Activated CD4-positive, alpha-beta T cell treated with anti-CD3 and anti-CD28 coated beads for 36 hours (primary cell): ENCODE measurements around the gene GAL3ST1. TPM values are rescaled to one million over a fixed set of nuclear protein-coding genes. Genes with fewer than 3 reads are reported as not detected.

ENCODE experiments used
- ATAC-seq: fragments of 200-7000 bp; cut with Tn5 transposase; one replicate; pipeline ENCODE4 v1.10.0; 2021; ENCODE audit warnings: mild to moderate bottlenecking, moderate library complexity
- CTCF ChIA-PET: fragments of 350-600 bp; sonication (Branson Sonifier 250); formaldehyde crosslinking; loops from one replicate; lab custom pipeline; 2021; ENCODE audit warnings: antibody characterized with exemption; lab: Charles Lee
- POLR2A ChIA-PET: fragments of 350-600 bp; sonication (Branson Sonifier 250); formaldehyde crosslinking; loops from one replicate; lab custom pipeline; 2021; ENCODE audit warnings: antibody characterized with exemption, inconsistent platforms; lab: Charles Lee
- DNase-seq: peaks from one replicate; pipeline ENCODE4 v3.0.0-alpha.2; 2020
- H3K27ac Mint-ChIP-seq: one replicate; pipeline ENCODE4 v1.8.0; 2021; ENCODE audit warnings: mixed read lengths
- H3K27me3 Mint-ChIP-seq: one replicate; pipeline ENCODE4 v1.8.0; 2021; ENCODE audit warnings: mixed read lengths
- H3K36me3 Mint-ChIP-seq: one replicate; pipeline ENCODE4 v1.8.0; 2021; ENCODE audit warnings: low read depth, mixed read lengths
- H3K4me1 Mint-ChIP-seq: one replicate; pipeline ENCODE4 v1.8.0; 2021; ENCODE audit warnings: mixed read lengths
- H3K4me3 Mint-ChIP-seq: one replicate; pipeline ENCODE4 v1.8.0; 2021; ENCODE audit warnings: mild to moderate bottlenecking, moderate library complexity, mixed read lengths
- H3K9me3 Mint-ChIP-seq: one replicate; pipeline ENCODE4 v1.8.0; 2021; ENCODE audit warnings: low read depth, mixed read lengths
- intact Hi-C, 2 experiments: fragments of 100-400 bp; cut with DNase I in 1 of 2; cut with micrococcal nuclease in 1 of 2; formaldehyde crosslinking; loops; one replicate each; pipeline versions ENCODE4 v1.14.2 to v1.15.1; 2022 to 2024; cut with DNase I, micrococcal nuclease
- total RNA-seq, 2 experiments: library from RNA; stranded (reverse); gene quantifications; one replicate each; pipeline ENCODE4 v1.2.3, GENCODE V29; 2021

GAL3ST1 gene
- total RNA-seq, 2 experiments from 2014 or later: not detected

GRCh38 chr22:30523646-30524489, 50.6 kb downstream of the GAL3ST1 start:
- Mint-ChIP-seq H3K36me3 (no peaks in the 10 kb centered on the region), H3K27me3 (peaks cover 2% of the 10 kb centered on the region), H3K9me3 (no peaks in the 10 kb centered on the region), H3K27ac (no peak overlapping the region), H3K4me1 (no peaks in the 10 kb centered on the region), H3K4me3 (no peak overlapping the region)
- intact Hi-C loops: no loop called here
- no peak for ATAC-seq
- no peak for DNase-seq
- ChIA-PET POLR2A (no interaction called here), CTCF (interaction anchor here (0.6 to 0.7 kb wide), 2 partner anchors 21 to 1527 kb away, joined by 3 read pairs; no protein-coding TSS in a partner anchor)

GRCh38 chr22:30521368-30522156, 52.9 kb downstream of the GAL3ST1 start:
- Mint-ChIP-seq H3K36me3 (no peaks in the 10 kb centered on the region), H3K4me3 (no peak overlapping the region), H3K9me3 (no peaks in the 10 kb centered on the region), H3K4me1 (no peaks in the 10 kb centered on the region), H3K27ac (no peak overlapping the region), H3K27me3 (peaks cover 2% of the 10 kb centered on the region)
- intact Hi-C loops: no loop called here
- ATAC-seq (no peak), DNase-seq (no peak)
- ChIA-PET POLR2A (no interaction called here), CTCF (interaction anchor here (0.5 kb wide), 1 partner anchor 708 kb away, joined by 3 read pairs; no protein-coding TSS in a partner anchor)

DNA sequence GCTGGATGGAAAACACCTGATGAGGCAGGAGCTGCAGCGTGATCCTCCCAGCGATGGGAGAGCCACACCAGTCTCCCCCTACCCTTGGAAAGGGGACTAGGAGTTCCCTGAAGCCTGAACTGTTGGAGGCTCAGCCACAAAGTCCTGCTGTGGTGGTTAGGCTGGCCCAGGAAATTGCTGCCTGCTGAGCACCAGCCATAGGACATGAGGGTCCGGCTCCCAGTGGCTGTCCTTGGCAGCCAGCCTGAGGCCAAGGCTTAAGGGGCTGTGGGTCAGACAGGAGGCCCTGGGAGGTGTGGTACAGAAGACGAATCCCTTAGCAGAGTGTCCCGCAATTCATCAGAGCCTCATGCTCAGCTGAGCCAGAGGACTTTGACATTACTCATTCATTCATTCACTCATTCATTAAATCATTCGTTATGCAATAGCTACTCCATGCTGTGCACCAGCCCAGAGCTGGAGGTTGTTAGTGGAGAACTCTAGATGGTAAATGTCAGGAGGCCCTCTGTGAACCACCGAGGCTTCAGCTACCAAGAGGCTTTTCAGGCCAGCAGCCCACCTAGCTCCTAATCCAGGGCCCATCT, 54.5 kb downstream of the GAL3ST1 start:
- ChIA-PET CTCF (interaction anchor here (0.6 kb wide), 1 partner anchor 97 kb away, joined by 4 read pairs; no protein-coding TSS in a partner anchor), POLR2A (no interaction called here)
- Mint-ChIP-seq H3K9me3 (no peaks in the 10 kb centered on the region), H3K27me3 (peaks cover 2% of the 10 kb centered on the region), H3K4me3 (no peak overlapping the region), H3K27ac (no peak overlapping the region), H3K4me1 (no peaks in the 10 kb centered on the region), H3K36me3 (no peaks in the 10 kb centered on the region)
- intact Hi-C loops: no loop called here
- DNase-seq (no peak), ATAC-seq (no peak)

- intact Hi-C loops: no loop called here
- Mint-ChIP-seq H3K4me3 (no peak overlapping the region), H3K36me3 (no peaks in the 10 kb centered on the region), H3K27me3 (no peaks in the 10 kb centered on the region), H3K4me1 (no peaks in the 10 kb centered on the region), H3K27ac (no peak overlapping the region), H3K9me3 (no peaks in the 10 kb centered on the region)
- ATAC-seq (no peak), DNase-seq (no peak)
- ChIA-PET CTCF (no interaction called here), POLR2A (no interaction called here)
Measured at GRCh38 chr22:30516731-30517130, 57.7 kb downstream of the GAL3ST1 start.

DNA sequence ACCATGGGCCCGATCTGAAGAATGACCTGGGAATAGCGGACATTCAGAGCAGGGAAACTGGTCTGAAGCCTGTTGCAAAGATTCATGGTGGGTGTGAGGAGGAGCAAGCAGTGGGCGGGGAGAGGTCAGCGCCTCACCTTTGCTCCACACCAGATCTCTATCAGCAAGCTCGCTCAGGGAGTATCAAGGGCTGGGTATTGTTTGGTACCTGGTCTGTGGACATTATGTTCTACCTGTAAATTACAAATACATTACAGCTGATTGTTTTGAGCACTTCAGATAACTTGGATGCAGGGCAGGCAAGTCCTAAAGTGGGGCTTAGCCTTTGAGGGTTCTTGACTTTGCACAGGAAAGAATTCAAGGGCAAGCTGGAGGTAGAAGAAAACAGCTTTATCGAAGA, 58.2 kb downstream of the GAL3ST1 start:
- intact Hi-C loops: no loop called here
- DNase-seq (no peak), ATAC-seq (no peak)
- Mint-ChIP-seq H3K4me3 (no peak overlapping the region), H3K36me3 (no peaks in the 10 kb centered on the region), H3K9me3 (no peaks in the 10 kb centered on the region), H3K27me3 (no peaks in the 10 kb centered on the region), H3K27ac (no peak overlapping the region), H3K4me1 (no peaks in the 10 kb centered on the region)
- ChIA-PET CTCF (interaction anchor here (0.5 kb wide), 1 partner anchor 31 kb away, joined by 3 read pairs; no protein-coding TSS in a partner anchor), POLR2A (no interaction called here)

GRCh38 chr22:30514252-30514651, 60.2 kb downstream of the GAL3ST1 start:
- DNase-seq: no peak
- Mint-ChIP-seq H3K9me3 (no peaks in the 10 kb centered on the region), H3K27ac (no peak overlapping the region), H3K36me3 (no peaks in the 10 kb centered on the region), H3K4me1 (no peaks in the 10 kb centered on the region), H3K4me3 (no peak overlapping the region), H3K27me3 (no peaks in the 10 kb centered on the region)
- ATAC-seq: no peak
- intact Hi-C loops: no loop called here
- ChIA-PET CTCF (interaction anchor here (1.1 kb wide), 1 partner anchor 30 kb away, joined by 3 read pairs; no protein-coding TSS in a partner anchor), POLR2A (no interaction called here)

GRCh38 chr22:30513462-30513861, 61.0 kb downstream of the GAL3ST1 start:
- Mint-ChIP-seq H3K36me3 (no peaks in the 10 kb centered on the region), H3K27me3 (no peaks in the 10 kb centered on the region), H3K4me1 (no peaks in the 10 kb centered on the region), H3K27ac (no peak overlapping the region), H3K4me3 (no peak overlapping the region), H3K9me3 (no peaks in the 10 kb centered on the region)
- intact Hi-C loops: no loop called here
- ChIA-PET CTCF (interaction anchor here (1.1 kb wide), 1 partner anchor 29 kb away, joined by 3 read pairs; no protein-coding TSS in a partner anchor), POLR2A (no interaction called here)
- ATAC-seq (no peak), DNase-seq (no peak)

GRCh38 chr22:30511911-30512310, 62.6 kb downstream of the GAL3ST1 start:
- ChIA-PET CTCF (interaction anchor here (0.6 to 1.1 kb wide), 3 partner anchors 62 to 251 kb away, joined by 3 to 6 read pairs (median 3); no protein-coding TSS in a partner anchor), POLR2A (no interaction called here)
- H3K36me3 Mint-ChIP-seq: no peaks in the 10 kb centered on the region
- no peak overlapping the region for H3K4me3 Mint-ChIP-seq
- DNase-seq (no peak), ATAC-seq (no peak)
- no peaks in the 10 kb centered on the region for H3K4me1 Mint-ChIP-seq
- no peaks in the 10 kb centered on the region for H3K9me3 Mint-ChIP-seq
- intact Hi-C loops: no loop called here
- no peak overlapping the region for H3K27ac Mint-ChIP-seq
- peaks cover 1% of the 10 kb centered on the region for H3K27me3 Mint-ChIP-seq

- Mint-ChIP-seq H3K36me3 (no peaks in the 10 kb centered on the region), H3K9me3 (no peaks in the 10 kb centered on the region), H3K27me3 (peaks cover 7% of the 10 kb centered on the region)
Measured at GRCh38 chr22:30511109-30511508, 63.4 kb downstream of the GAL3ST1 start.

DNA sequence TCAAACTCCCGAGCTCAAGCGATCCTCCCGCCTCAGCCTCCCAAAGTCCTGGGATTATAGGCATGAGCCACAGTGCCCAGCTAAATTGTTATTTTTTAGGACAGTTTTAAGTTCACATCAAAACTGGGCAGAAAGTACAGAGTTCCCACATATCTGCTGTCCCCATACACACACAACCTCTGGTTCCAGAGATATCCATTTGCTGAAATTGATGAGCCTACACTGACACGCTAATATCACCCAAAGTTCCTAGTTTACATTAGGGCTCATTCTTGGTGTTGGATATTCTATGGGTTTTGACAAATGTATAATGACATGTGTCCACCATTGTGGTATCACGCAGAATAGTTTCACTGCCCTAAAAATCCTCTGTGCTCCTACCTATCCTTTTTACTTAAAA, 66.2 kb downstream of the GAL3ST1 start:
- Mint-ChIP-seq H3K4me1 (no peaks in the 10 kb centered on the region), H3K4me3 (no peak overlapping the region), H3K27me3 (peaks cover 20% of the 10 kb centered on the region), H3K9me3 (no peaks in the 10 kb centered on the region), H3K27ac (no peak overlapping the region), H3K36me3 (no peaks in the 10 kb centered on the region)
- intact Hi-C loops: no loop called here
- POLR2A ChIA-PET: no interaction called here
- DNase-seq (no peak), ATAC-seq (no peak)
- CTCF ChIA-PET: no interaction called here

More at GRCh38 chr22:30511109-30511508, 63.4 kb downstream of the GAL3ST1 start:
- POLR2A ChIA-PET: no interaction called here
- Mint-ChIP-seq H3K4me3 (no peak overlapping the region), H3K4me1 (no peaks in the 10 kb centered on the region), H3K27ac (no peak overlapping the region)
- intact Hi-C loops: no loop called here
- CTCF ChIA-PET: no interaction called here
- DNase-seq (no peak), ATAC-seq (no peak)

DNA sequence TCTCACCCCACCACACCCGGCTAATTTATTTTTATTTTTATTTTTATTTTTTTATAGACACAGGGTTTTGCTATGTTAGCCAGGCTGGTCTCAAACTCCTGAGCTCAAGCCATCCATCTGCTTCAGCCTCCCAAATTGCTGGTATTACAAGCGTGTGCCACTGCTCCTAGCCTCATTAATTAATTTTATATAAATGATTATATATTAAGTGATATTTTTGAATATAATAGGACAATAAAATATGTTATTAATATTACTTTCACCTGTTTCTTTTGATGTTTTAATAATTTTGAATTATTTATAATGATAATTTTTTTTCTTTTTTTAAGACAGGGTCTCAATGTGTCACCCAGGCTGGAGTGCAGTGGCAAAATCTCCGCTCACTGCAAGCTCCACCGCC, 66.8 kb downstream of the GAL3ST1 start:
- no peak overlapping the region for H3K27ac Mint-ChIP-seq
- H3K4me3 Mint-ChIP-seq: no peak overlapping the region
- DNase-seq (no peak), ATAC-seq (no peak)
- intact Hi-C loops: no loop called here
- no peaks in the 10 kb centered on the region for H3K36me3 Mint-ChIP-seq
- no peaks in the 10 kb centered on the region for H3K4me1 Mint-ChIP-seq
- no peaks in the 10 kb centered on the region for H3K9me3 Mint-ChIP-seq
- ChIA-PET POLR2A (no interaction called here), CTCF (no interaction called here)
- peaks cover 20% of the 10 kb centered on the region for H3K27me3 Mint-ChIP-seq
